ENCODE measurements around the gene SLC25A21.
"Not testable (repeated sequence)": the region's sequence is repeated elsewhere in the genome, so short reads cannot be mapped to it uniquely, and the experiment has no call there.

SLC25A21 gene

DNA sequence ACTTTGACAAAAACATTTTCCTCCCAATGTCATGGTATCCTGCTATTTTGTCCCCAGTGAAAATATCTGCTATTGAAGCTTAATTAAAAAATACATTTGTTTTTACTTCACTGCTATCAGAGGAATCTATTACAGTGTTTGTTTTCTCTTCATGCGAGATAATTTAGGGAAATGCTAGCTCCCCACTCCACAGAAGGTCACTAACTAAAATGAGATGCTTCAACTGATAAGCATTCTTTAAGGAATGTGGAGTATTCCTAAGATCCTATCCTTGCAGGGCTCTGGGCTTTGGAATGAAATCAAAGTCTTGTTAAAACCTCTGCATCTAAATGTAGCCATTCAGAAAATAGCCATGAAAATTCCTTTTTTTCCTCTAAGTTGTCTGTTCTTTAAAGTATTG, 471.3 kb downstream of the SLC25A21 start:
- TF ChIP-seq ZNF274 (IDR thresholded peaks at IDR 0.05; ENCODE audit: low read depth, low read length), result no peak
- H3K4me3 ChIP-seq (ENCODE audit: low read length), result no peak overlapping the region

DNA sequence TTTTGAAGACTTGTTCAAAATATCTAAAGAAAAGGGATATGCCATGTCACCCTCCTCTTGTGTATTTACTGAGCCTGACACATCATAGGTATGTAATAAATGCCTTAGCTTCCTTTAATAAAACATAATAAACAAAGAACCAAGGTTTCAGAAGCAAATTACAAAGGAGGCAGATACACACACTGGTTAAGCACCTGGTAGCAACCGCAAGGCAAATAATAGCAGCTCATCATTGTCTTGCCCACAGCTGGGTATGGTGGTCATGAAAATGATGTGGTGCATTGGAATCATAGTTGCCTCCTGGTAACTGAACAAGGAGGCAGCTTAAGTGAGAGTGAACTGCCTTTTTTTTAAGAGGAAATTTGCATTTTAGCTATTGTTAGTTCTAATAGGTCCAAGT, 471.8 kb downstream of the SLC25A21 start:
- no peak overlapping the region for H3K4me3 ChIP-seq (ENCODE audit: low read length)
- TF ChIP-seq ZNF274 (IDR thresholded peaks at IDR 0.05; ENCODE audit: low read depth, low read length), result no peak

DNA sequence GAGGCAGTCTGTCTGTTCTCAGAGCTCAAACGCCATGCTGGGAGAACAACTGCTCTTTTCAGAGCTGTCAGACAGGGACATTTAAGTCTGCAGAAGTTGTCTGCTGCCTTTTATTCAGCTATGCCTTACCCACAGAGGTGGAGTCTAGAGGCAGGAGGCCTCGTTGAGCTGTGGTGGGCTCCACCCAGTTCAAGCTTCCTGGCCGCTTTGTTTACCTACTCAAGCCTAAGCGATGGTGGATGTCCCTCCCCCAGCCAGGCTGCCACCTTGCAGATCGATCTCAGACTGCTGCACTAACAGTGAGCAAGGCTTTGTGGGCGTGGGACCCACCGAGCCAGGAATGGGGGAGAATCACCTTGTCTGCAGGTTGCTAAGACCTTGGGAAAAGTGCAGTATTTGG, 473.0 kb downstream of the SLC25A21 start:
- H3K4me3 ChIP-seq (ENCODE audit: low read length), result not testable (repeated sequence)

DNA sequence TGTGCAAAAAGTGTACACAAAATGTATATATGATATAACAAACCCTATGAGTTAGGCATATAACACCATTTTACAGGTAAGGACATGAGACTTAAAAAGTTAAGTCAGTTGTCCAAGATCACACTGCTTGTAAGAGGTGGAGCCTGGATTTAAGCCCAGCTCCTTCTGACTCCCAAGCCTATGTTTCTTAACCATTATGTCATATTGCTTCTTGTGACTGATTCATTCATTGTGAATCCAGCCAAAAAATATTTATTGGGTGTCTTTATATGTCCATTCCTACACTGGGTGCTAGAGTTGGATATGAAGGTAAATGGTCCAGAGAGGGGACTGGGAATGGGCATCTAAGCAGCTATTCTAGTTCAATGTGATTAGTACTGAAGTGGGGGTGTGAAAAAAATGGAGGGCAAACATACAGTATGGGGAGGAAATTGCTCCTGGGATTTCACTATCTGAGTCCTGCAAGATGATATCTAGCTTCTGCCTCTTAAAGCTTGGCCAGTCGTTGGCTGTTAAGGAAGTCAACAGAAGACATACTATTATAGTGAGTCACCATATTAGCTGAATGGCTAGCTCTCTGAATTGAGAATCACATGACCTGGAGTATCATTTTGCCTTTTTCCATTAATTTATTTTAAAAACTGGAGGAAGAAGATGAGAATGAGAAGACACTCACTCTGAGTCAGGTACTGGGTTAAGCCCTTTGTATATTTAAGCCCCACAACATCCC, 481.9 kb downstream of the SLC25A21 start:
- H3K4me3 ChIP-seq (ENCODE audit: low read length), result no peak overlapping the region
- TF ChIP-seq ZNF274 (IDR thresholded peaks at IDR 0.05; ENCODE audit: low read depth, low read length), result no peak

DNA sequence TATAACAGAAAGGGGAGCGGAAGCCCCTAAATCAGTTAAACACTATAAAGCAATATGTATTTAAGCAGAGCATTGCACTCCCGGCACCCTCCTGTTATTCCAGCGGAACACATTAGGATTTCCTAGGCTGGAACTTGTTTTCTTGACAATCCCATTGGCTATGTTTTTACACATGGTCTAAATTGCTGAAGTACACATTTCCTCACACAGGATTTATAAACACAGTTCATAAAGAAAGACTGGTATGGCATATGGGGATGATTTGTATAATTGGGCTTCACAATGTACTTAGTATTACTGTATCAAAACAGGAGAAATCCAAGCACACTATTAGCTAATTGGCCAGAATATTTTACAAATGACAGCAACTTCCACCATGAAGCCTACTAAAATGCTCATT, 487.5 kb downstream of the SLC25A21 start:
- no peak overlapping the region for H3K4me3 ChIP-seq (ENCODE audit: low read length)
- TF ChIP-seq ZNF274 (IDR thresholded peaks at IDR 0.05; ENCODE audit: low read depth, low read length), result no peak

DNA sequence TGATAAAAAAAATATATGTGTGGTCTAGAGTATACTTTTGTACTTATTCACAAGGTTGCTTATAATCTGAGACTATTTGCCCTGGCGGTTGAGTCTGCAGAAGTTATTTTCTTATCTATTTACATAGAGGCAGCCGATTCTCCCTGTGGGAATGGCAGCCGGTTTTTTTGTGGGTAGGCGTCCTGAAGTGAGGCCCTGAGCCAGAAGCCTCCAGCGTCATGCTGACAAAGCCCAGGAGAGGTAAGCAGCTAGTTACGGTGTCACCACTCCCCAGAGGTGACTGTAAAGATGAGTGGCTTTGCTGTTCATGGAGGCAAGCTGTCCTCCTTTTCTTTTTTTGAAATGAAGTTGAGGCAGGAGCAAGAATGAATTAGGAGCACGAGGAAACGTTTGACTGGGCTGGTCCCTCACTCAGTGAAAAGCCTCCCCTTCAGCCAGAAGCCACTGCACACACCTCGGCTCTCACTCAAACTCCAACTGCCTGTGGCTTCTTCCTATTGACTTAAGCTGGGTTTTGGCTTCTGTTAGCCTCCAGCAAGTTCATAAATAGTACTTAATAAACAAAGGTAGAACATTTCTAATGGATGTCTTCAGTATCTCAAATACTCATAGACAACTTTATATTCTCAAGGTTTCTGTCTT, 489.2 kb downstream of the SLC25A21 start:
- H3K4me3 ChIP-seq (ENCODE audit: low read length), result no peak overlapping the region
- no peak for TF ChIP-seq ZNF274 (IDR thresholded peaks at IDR 0.05; ENCODE audit: low read depth, low read length)

DNA sequence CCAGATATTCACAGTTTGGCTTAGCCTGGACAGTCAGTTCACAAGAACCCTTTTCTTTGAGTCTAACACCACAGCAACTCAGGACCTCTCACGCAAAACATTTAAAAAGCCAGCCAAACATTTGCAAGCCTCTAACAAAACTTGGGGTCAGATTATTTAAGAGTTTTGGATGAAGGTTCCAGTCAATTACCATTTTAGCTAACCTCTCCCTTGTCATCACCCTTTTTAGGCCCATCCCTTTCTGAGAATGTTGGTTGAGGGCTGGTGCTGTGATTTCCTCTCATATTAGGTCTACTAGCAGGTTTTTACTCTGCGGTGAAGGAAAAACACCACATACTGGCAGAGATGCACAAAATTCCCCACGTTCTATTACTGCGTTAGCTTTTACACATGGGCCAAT, 490.1 kb downstream of the SLC25A21 start:
- no peak for TF ChIP-seq ZNF274 (IDR thresholded peaks at IDR 0.05; ENCODE audit: low read depth, low read length)
- no peak overlapping the region for H3K4me3 ChIP-seq (ENCODE audit: low read length)

DNA sequence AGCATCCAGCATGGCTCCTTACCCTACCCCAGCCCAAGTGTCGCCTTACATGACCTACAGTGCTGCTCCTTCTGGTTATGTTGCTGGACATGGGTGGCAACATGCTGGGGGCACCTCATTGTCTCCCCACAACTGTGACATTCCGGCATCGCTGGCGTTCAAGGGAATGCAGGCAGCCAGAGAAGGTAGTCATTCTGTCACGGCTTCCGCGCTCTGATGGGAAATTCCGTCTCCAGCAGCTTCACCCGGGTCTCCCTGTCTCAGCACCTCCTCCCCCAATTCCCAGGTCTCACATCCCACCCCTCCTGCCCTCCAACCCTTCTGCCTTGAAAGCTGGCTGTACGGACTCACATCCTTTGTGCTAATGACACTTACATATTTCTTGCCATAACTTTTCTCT, 496.2 kb downstream of the SLC25A21 start:
- no peak for TF ChIP-seq ZNF274 (IDR thresholded peaks at IDR 0.05; ENCODE audit: low read depth, low read length)
- no peak overlapping the region for H3K4me3 ChIP-seq (ENCODE audit: low read length)

DNA sequence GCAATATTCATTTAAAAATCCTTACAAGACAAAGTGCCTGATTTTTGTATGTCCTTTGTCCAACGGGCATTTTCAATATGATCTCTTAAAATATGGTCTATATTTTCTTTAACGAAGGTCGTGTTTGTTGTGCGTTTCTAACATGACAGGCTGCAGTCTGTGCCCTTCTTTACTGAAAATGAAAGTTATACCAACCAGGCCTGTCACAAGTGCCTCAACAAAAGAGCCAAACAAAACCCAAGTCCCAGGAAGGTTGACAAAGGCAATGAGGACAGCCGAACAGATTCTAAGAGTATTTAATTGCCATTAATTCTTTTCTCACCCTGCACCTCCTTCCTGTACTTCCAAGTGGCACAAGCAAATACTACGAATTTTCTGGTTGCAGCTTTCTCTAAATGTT, 496.8 kb downstream of the SLC25A21 start:
- TF ChIP-seq ZNF274 (IDR thresholded peaks at IDR 0.05; ENCODE audit: low read depth, low read length), result no peak
- no peak overlapping the region for H3K4me3 ChIP-seq (ENCODE audit: low read length)

DNA sequence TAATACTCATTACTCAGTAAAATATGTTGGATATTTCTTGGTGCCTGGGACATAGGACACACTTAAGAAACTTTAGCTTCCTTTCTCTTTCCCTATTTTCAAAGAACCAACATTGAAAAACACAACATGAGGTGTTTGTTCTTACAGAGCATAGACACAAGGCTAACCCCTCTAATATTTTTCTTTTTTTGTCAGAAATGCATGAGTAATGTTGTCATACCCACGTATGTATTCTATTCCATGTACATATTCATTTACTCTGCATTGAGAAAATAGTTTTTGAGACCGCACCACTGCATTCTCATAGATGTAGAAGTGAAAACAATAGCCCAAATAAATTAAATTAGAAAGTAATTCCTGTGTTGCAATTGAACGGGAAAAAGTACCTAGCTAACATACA, 497.7 kb downstream of the SLC25A21 start:
- no peak overlapping the region for H3K4me3 ChIP-seq (ENCODE audit: low read length)
- no peak for TF ChIP-seq ZNF274 (IDR thresholded peaks at IDR 0.05; ENCODE audit: low read depth, low read length)

DNA sequence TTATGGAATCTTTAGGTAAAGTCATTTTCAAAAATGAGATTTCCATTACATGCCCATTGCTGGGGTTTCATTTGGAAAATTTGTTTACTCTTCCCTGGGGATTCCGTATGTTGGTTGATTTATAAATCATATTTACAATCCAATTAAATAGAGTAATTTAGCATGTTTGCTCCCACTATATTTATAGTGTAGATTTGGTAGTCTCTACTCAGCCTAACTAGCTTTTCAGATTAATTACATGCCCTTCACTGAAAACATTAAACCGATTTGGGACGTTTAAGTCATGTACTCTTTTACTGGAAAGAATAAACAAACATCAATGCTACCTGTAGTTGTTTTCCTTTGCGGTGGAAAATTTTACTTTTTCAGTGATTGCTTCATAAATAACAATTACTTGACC, 500.3 kb downstream of the SLC25A21 start:
- no peak for TF ChIP-seq ZNF274 (IDR thresholded peaks at IDR 0.05; ENCODE audit: low read depth, low read length)

DNA sequence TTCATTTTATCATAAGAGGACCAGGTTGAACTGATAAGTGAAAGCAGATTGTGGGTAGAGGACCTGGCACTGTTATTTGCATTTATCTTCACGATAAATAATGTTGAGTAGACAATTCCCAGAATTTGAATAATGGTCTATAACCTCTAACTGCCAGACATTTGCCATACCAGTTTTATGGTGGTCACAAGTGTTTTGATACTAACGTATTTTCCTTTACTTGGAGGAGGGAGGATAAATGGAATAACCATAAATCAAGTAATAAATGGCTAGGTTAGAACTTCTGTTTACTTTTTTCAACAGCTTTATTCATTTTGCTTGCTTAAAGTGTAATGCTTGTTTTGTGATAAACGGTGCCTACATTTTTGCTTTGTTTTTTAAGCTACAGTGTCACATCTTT, 501.3 kb downstream of the SLC25A21 start:
- H3K4me3 ChIP-seq (ENCODE audit: low read length), result no peak overlapping the region
- no peak for TF ChIP-seq ZNF274 (IDR thresholded peaks at IDR 0.05; ENCODE audit: low read depth, low read length)

More for the DNA sequence above, 500.3 kb downstream of the SLC25A21 start:
- no peak overlapping the region for H3K4me3 ChIP-seq (ENCODE audit: low read length)

DNA sequence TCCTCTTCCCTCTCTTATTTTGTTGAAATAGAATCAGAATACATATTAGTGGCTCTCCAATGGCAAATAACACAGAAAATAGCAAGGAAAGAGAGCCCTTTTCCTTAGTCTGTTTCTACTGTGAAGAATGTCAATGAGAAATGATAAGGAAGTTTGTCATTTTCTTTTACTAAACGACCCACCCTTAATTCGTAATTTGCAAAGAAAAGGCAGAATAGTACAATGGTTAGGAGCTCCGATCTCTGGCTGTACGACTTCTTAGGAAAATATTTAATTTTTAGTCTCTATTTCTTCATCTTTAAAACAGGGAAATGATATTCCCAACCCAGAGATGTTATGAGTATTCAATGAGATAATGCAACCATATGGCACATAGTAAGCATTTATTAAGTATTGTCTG, 504.7 kb downstream of the SLC25A21 start:
- H3K4me3 ChIP-seq (ENCODE audit: low read length), result no peak overlapping the region
- TF ChIP-seq ZNF274 (IDR thresholded peaks at IDR 0.05; ENCODE audit: low read depth, low read length), result no peak

DNA sequence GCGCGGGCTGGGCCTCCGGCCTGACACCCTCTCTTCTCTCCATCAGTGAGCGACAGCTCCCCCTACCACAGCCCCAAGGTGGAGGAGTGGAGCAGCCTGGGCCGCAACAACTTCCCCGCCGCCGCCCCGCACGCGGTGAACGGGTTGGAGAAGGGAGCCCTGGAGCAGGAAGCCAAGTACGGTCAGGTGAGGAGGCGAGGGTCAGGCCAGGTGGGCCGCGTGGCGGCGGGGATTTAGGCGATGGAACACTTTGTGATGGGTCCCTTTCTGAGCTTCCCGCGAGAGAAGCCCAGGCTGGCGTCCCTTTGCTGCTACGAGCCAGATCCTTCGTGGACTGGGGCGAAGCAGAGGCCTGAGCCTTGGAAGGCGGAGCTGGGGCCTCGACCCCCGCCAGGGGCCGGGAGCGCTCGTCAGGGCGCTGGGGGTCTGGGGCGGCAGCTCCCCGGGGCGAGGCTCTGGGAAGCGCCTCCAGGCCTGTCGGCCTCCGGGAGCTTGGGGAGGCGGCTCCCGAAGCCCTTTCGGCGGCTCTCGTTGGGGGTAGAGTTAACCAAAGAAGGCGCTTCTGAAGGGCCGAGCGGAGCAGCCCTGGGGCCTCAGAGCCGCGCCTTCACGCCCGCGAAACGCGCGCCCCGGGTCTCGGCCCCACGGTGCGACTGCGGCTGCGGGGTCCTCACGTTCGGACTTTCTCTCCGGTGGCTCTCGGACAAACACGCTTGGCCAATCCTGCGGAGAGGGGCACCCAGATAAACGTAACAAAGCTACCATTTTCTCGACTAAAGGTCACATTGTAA, 505.8 kb downstream of the SLC25A21 start:
- TF ChIP-seq ZNF274 (IDR thresholded peaks at IDR 0.05; ENCODE audit: low read depth, low read length), result no peak
- no peak overlapping the region for H3K4me3 ChIP-seq (ENCODE audit: low read length)

DNA sequence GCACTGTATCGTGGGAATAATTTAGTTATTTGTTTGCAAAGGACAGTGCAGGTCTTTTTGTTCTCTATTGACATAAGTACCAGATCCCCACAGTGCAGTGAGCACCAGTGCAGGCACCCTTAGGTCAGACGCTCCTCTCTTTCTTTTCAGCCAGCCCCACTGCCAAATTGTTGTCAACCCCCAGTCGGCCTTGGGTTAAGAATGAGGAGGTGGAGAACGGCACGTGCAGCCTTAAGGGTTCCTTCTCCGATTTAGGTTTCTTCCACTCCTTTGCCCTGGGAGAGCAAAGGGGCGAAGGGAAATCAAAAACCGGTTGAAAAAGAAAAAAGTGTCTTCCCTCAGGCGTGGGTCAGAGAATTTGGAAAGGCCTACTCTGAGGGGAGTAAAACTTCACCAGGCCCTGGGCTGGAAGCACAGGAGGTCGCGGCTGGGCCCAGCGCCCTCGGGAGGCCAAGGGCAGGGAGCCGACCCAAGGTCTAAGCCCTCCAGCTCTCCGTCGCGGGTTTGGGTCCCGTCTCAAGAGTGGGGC, 506.5 kb downstream of the SLC25A21 start:
- TF ChIP-seq ZNF274 (IDR thresholded peaks at IDR 0.05; ENCODE audit: low read depth, low read length), result no peak
- no peak overlapping the region for H3K4me3 ChIP-seq (ENCODE audit: low read length)
